GM18909 (cell line): Measurements from ENCODE around the gene RRP1B.

Experiments used
- ATAC-seq: cut with Tn5 transposase; IDR thresholded peaks from one replicate; pipeline ENCODE4 v1.9.1; 2021; ENCODE audit warnings: mild to moderate bottlenecking; ENCODE audit not compliant: unreplicated experiment, poor library complexity

Gene RRP1B

GRCh38 chr21:43737158-43737950, 78.0 kb downstream of the RRP1B start:
- no peak for ATAC-seq

GRCh38 chr21:43739621-43740435, 80.5 kb downstream of the RRP1B start:
- ATAC-seq: no peak

GRCh38 chr21:43740497-43741156, 81.3 kb downstream of the RRP1B start:
- no peak for ATAC-seq

- no peak for ATAC-seq
Measured at GRCh38 chr21:43741423-43742096, 82.2 kb downstream of the RRP1B start.

- no peak for ATAC-seq
Measured at GRCh38 chr21:43743947-43744346, 84.6 kb downstream of the RRP1B start.

- no peak for ATAC-seq
Measured at GRCh38 chr21:43744725-43745124, 85.4 kb downstream of the RRP1B start.
